ENCODE data around the gene SLC16A5.
A peak's percentile ranks its signal among the peaks of the same experiment; 100 is the strongest.
"Not testable (repeated sequence)": the region's sequence is repeated elsewhere in the genome, so short reads cannot be mapped to it uniquely, and the experiment has no call there.

SLC16A5 gene

DNA sequence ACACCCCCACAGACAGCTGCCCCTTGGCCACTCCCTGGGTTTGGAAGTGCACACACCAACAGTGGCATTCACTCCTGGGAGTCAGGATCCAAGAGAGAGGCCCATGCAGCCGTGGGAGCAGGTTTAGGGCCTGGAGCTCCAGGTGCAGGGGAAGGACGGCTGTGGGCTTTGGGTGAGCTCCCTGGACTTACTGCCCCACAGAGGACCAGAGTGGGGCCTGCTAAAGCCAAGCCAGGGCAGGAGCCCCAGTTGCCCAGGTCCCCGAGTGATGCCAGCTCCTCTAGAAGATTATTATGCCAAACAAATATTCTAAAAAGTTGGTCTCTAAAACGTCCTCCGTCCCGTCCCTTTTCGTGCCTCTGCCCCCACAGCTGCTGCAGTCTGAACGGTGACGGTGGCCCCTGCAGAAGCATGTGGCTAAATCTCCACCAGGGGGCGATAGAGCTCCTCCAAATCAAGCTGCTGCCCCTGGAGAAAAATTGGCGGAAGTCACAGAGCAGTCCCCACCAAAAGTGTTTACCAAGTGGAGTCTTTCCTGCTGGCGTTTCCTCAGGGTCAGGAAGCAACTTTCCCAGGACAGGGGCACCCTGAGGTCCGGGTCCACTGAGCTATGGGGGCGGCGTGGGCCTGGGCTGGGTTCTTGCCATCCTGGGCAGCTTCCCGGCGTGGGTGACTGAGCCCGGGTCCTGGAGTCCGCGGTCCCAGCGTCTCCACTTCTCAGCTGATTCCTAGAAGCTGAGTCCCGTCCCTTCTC is 26.2 kb downstream of the SLC16A5 start:
- peak; percentile 74 for DNase-seq

DNA sequence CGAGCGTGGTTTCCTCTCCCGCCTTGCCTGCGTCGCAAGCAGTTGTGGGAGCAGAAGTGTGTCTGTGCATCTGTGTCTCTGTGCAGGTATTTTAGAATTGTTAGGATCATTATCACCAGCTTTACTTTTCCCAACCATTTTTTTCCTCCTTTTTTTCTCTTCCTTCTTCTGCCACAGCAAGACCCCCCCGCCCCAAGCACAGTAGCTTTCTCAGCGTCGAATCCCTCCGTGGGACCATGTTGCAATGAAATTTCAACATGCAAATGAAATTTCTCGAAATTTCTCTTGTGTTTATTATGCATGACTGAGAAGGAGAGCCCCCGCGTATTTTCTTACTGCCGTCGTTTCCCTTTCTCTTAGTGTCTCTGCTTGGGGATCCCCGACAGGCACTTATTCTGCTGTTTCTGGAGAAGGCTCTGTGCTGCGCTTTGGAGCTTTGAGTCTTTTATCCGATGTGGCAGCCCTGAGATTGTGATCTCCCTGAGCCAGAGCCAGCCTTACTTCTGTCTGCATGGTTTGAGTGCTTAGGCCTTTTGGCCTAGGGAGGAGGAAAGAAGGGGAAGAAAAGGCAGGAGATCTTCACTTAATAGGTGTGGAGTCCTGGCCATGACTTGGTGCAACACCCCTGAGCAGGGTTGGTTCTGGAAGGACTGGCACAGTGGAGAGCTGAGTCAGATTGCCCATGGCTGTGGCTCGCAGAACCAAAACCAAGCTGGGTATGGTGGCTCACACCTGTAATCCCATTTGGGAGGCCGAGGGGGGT is 27.0 kb downstream of the SLC16A5 start:
- DNase-seq = no peak

DNA sequence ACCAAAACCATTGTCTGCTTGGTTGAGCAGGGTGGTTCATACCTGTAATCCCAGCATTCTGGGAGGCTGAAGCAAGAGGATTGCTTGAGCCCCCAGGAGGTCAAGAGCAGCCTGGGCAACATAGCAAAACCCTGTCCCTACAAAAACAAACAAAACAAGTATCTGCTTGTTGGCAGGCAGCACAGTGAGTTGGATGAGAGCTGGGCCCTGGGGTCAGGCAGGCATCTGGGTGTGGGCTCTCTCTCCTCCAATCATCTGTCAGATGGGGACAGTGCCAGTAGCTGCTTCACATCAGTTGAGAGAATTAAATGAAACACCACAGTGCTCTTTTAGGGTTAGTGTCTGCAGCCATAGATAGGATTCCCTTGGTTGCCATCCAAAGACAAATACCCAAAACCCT is 27.8 kb downstream of the SLC16A5 start:
- no peak for DNase-seq

GRCh38 chr17:75116737-75117136 is 29.0 kb downstream of the SLC16A5 start:
- no peak for DNase-seq

DNA sequence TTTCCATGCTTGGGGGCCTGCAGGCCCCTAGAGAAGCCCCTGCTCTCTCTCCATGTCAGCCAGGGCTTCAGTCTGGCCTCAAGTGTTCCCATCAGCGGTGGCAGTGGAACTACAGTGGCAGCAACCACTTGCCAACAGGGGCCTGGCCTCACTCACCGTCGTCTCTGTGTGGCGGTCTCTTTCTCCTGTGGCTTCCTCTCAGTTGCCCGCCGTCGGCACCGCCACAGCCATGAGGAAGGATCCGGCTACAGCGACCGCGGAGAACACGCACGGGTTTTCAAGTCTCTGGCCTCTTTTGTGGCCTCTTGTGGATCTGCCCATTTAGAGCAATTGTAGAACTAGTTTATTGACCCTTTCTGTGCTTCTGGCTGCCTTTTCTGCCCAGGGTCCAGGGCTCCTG is 30.6 kb downstream of the SLC16A5 start:
- DNase-seq = no peak

- no peak for DNase-seq
These were observed 36.5 kb downstream of the SLC16A5 start for GRCh38 chr17:75124041-75124818.

DNA sequence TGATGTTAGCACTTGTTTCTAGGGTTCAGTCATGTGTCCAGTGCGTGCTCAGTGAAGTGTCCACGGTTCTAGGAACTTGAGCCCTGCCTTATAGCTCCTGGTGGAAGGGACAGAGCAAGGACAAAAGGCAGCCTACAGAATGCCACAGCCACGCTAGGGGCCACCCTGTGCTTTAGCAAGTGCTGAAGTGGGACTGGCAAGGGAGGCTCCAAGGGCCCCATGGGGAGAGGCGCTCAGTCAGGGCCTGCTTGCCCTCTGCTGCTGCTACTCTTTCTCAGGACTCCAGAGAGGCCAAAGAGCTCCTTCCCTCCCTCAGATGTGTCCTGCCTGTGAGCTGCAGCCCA is 37.0 kb downstream of the SLC16A5 start:
- DNase-seq = no peak

GRCh38 chr17:75125984-75126383 is 38.2 kb downstream of the SLC16A5 start:
- DNase-seq = no peak

- no peak for DNase-seq
These were observed 39.2 kb downstream of the SLC16A5 start for GRCh38 chr17:75126954-75127353.

DNA sequence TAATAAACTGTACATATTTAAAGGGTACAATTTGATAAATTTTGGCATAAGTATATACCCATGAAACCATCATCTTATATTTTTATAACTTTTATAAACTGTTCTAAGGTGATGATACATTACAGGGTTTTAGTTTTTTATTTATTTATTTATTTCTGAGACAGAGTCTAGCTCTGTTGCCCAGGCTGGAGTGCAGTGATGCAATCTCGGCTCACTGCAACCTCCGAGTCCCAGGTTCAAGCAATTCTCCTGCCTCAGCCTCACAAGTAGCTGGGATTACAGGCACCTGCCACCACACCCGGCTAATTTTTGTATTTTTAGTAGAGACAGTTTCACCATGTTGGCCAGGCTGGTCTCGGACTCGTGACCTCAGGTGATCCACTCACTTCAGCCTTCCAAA is 40.2 kb downstream of the SLC16A5 start:
- not testable (repeated sequence) for DNase-seq

DNA sequence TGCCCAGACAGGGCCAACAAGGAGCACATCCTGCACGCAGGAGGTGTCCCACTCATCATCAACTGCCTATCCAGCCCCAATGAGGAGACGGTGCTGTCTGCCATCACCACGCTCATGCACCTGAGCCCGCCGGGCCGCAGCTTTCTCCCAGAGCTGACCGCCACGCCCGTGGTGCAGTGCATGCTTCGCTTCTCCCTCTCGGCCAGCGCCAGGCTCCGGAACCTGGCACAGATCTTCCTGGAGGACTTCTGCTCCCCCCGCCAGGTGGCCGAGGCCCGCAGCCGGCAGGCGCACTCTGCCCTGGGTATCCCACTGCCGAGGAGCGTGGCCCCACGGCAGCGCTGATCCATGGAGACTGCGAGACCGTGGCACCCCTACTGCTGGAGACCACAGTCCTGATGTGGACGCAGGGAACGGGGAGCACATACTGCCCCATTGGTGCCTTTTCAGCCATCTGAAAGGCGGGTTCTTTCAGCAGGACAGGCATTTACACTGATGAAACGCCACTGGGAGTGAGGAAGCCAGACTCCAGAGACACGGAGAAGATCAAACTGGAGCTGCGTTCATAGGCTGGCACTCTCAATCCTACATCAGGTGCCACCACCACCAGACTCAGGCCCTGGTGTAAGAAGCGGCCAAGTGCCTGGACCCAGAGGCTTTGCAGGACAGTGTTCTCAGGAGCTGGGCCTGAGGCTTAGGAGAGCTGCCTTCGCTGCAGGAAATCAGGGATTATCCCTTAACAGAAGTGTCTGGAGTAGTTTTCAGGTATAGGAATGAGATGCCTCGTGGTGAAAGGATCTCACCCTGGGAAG is 41.1 kb downstream of the SLC16A5 start:
- no peak for DNase-seq

- no peak for DNase-seq
These were observed 41.8 kb downstream of the SLC16A5 start for GRCh38 chr17:75129576-75129975.

GRCh38 chr17:75130059-75130631 is 42.4 kb downstream of the SLC16A5 start:
- no peak for DNase-seq

DNA sequence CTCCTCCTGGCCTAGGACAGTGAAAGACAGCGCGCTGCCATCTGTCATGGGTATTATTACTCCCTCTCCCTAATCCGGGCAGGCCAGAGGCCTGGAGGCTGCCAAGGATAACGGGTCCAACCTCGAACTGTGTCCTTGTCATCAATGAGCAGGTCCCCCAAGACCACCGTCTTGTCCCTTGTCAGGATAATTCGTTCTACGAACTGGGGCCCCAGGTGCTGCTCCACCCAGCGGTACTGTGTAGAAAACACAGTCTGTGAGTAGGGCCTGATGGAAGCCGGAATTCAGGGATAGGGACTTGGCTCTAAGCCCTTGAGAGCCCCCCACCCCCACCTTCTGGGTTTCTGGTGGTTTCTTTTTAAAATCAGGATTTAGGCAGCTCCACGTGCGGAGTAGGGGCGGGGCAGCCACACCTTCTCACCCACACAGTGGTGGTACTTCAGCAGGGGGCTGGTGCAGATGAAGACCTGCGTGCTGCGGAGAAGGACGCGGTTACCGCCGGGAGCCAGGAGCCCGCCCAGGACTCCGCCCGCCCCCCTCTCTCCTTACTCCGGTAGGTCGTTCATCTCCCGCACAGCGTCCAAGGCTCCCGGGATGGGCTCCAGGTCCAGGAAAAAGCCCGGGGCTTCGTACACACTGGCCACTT is 43.0 kb downstream of the SLC16A5 start:
- DNase-seq = peak; percentile 62

GRCh38 chr17:75131278-75132017 is 43.7 kb downstream of the SLC16A5 start, which contains the start of gene NT5C:
Gene NT5C (minus strand): TSS chr17:75131742. CDS start chr17:75131707, 35 bp downstream.
- DNase-seq = peak; percentile 56

GRCh38 chr17:75132018-75133000 is 44.6 kb downstream of the SLC16A5 start:
- DNase-seq = not testable (repeated sequence)

DNA sequence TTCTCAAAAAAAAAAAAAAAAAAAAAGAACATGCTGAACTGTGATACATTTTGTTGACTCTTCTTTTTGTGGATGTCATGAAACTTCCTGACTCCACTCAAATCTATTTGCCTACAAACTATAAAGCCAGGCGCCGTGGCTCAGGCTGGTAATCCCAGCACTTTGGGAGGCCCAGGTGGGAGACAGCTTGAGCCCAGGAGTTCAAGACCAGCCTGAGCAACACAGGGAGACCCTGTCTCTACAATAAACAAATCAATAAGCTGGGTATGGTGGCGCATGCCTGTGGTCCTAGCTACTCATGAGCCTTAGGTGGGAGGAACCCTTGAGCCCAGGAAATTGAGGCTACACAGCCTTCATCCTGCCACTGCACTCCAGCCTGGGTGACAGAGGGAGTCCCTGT is 45.2 kb downstream of the SLC16A5 start:
- no peak for DNase-seq

GRCh38 chr17:75133607-75134347 is 46.0 kb downstream of the SLC16A5 start:
- not testable (repeated sequence) for DNase-seq

- DNase-seq = no peak
These were observed 47.7 kb downstream of the SLC16A5 start for GRCh38 chr17:75135452-75135851.

All from DMS 273 treated with DMSO at 0.1 percent for 48 hours (cell line).